T1000 (cell line): Measurements from ENCODE around the gene GCDH.
"Not testable (repeated sequence)": the region's sequence is repeated elsewhere in the genome, so short reads cannot be mapped to it uniquely, and the experiment has no call there.

Experiments
- DNase-seq: peaks from one replicate; lab custom pipeline; 2025; ENCODE audit warnings: mixed read lengths; lab: John Stamatoyannopoulos, UW

Gene GCDH

DNA sequence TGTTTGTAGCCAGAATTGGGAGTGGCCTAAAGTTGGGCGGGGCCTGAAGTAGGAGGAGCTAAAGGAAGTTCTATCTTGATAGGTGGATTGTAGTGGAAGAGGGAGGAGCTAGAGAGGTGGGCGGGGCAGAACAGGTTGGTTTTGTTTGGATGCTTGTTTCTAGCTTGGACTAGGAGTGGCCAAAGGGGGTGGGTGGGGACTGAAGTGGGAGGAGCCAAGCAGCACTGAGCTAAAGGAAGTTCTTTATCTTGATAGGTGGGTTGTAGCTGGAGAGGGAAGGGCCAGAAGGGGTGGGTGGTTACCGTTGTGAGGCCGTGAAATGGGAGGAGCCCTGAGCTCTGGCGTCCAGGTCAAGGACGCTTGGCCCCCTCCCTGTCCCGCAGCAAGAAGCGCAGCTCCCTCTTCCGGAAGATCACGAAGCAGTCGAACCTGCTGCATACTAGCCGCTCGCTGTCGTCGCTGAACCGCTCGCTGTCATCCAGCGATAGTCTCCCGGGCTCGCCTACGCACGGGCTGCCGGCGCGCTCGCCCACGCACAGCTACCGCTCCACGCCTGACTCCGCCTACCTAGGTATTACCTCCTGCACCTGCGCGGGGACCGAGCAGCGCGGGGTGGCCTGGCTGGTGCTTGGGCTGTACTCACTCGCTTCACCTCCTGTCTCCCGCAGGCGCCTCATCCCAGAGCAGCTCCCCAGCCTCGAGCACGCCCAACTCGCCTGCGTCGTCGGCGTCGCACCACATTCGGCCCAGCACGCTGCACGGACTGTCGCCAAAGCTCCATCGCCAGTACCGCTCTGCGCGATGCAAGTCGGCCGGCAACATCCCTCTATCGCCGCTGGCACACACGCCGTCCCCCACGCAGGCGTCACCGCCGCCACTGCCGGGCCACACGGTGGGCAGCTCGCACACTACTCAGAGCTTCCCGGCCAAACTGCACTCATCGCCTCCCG, 17.7 kb upstream of the GCDH start:
- no peak for DNase-seq

DNA sequence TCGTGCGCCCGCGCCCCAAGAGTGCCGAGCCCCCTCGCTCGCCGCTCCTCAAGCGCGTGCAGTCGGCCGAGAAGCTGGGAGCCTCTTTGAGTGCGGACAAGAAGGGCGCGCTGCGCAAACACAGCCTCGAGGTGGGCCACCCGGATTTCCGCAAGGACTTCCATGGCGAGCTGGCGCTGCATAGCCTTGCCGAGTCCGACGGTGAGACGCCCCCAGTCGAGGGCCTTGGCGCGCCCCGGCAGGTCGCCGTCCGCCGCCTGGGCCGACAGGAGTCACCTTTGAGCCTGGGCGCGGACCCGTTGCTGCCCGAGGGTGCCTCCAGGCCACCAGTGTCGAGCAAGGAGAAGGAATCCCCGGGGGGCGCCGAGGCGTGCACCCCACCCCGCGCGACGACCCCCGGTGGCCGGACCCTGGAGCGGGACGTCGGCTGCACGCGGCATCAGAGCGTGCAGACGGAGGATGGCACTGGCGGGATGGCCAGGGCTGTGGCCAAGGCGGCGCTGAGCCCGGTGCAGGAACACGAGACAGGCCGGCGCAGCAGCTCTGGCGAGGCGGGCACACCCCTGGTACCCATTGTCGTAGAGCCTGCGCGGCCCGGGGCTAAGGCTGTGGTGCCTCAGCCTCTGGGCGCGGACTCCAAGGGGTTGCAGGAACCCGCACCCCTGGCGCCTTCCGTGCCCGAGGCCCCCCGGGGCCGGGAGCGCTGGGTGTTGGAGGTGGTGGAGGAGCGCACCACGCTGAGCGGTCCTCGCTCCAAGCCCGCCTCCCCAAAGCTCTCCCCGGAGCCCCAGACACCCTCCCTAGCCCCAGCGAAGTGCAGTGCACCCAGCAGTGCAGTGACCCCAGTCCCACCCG, 16.8 kb upstream of the GCDH start:
- DNase-seq = no peak

DNA sequence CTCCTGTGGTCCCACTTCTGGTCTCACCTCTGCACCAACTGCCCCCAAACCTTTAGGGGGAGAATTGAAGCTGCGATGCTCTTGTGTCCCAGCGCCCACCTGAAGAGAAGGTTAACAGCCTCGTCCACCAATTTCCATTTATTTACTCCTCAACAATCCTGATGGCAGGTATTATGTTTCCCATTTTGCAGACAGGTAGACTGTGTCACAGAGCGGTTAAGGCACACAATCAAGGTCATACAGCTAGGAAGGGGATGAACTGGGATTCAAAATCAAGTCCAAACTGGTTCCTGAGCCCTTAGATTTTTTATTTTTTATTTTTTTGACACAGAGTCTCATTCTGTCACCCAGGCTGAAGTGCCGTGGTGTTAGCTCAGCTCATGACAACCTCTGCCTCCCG, 15.9 kb upstream of the GCDH start:
- no peak for DNase-seq

DNA sequence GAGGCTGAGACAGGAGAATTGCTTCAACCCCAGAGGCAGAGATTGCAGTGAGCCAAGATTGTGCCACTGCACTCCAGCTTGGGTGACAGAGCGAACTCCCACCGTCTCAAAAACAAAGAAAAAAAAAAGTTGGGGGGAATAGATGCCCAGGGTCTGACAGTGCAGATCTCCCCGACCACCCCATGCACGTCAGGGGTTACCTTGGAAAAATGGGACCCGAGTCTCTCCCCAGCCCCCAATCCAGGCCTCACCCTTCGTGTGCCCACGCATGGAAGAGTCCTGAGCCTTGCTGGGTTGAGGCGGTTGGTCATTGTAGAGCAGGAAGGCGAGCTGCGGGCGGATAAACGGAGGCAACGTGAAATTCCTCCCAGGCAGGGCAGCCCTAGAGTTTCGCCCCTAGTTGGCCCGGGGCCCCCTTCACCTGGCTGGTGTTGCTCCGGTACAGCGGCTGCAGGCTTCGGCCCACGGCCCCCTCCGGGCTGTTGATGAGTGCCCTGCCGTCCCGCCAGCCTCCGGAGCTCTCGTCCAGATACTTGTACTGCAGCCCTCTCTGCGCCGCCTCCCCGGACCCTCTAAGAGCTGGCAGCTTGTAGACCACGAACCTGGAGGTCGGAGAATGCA, 10.3 kb upstream of the GCDH start:
- no peak for DNase-seq

DNA sequence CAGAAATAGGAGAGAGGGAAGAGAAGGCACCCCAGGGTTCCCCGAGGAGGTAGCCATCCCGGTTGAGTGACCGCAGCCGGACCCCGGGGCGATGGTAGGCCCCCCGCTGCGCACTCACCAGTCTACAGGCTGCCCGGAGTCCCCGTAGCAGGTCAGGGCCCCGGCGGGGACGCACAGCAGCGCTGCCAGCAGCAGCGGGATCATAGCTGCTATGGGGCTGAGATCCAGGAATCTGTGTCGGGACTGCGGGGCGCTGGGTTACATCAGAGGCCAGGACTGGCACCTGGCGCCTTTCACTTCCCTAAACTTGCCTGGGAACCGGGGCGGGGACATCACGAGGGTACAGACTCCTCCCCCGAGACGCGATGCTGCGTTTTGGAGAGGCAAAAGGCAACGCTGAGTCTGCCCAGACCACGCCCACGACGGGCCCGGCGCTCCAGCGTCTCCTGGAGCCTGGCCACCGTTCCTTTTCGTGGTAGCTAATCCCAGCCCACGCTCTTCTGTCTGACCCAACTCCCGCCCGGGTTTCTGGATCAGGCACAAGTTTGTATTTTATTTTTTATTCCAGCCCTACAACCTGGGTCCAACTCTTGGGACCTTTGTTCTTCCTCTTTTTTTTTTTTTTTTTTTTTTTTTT, 9.7 kb upstream of the GCDH start, which contains the start of gene DNASE2:
Gene DNASE2 (minus strand): TSS at position 278 of the 637 bp plus-strand sequence. CDS start 74 bp downstream, at position 204.
- DNase-seq = peak; percentile 49

DNA sequence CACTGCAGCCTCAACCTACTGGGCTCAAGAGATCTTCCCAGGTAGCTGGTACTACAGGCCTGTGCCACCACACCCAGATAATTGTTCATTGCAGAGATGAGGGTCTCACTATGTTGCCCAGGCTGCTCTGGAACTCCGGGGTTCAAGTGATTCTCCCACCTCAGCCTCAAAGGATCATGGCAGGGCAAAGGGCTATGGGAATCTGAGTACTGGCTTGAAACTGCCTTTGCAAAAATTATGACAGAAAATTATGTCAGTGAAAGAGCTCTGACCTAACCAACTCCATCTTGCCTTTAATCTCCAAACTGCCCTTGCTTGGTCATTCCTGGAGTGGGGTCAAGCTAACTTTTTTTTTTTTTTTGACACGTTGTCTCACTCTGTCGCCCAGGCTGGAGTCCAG, 8.4 kb upstream of the GCDH start:
- DNase-seq = no peak

DNA sequence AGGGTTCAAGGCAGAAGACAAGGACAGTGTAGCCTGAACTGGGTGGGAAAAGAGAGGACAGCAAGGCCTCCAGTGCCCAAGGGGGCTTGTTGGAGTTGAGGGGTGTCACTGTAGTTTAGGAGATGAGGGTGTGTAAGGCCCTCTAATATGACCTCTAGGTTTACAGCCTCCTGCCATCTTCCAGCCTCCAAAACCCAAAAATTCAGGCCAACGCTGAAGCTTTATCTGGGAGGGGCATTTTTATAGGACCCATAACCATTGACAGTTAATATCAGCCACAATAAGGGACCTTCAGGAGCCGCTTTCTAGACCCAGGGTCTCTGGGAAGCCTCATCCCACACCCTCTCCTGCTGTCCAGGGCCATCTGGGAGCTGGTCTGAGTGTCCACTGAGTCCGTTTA, 6.8 kb upstream of the GCDH start:
- DNase-seq = no peak

DNA sequence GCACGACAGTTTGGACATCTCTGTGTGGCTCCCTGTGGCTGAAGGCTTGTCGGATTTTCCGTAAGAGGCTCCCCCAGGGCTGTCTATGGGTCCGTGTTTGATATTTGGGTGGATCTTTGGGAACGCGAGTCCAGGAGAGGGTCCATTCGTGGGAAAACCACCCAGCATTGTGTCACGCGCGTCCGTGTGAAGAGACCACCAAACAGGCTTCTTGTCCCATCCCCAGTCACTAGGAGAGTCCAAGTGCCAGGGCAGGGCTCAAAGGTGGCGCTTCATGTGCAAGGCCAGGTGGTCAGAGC, 6.4 kb upstream of the GCDH start:
- no peak for DNase-seq

DNA sequence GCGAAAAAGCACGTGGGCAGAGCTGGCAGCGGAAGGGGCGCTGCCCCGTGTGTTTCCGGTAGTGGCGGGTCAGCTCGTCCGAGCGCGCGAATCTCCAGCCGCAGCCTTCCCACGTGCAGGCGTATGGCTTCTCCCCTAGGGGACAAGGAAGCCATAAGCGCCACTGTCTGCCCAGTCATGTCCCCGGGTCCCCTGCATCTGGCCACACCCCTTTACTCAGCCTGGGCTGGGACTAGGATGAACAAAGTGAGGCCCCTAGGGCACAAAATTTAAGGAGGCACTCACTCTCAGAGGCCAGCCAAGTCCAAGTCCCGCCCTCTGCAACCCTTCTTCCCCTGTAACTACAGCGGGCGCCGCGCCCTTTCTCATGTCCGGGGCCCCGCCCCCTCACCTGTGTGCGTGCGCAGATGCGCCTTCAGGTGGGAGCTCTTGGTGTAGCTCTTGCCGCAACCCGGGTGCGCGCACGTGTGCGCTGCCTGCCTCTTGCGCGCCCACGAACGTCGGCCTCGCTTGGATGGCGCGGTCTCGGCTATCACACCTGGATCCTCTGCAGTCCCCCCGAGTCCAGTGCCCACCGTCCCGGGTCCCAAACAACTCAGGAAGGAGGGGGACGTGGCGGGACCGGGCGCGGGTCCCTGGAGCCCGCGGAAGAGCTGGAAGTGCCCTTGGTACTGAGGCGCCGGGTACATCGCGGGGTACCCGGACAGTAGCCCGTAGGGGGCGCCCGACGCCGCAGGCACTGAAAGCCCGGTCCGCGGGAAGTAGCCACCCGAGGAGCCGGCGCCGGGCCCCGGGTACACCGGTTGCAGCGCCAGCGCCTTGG, 5.8 kb upstream of the GCDH start:
- DNase-seq = no peak

DNA sequence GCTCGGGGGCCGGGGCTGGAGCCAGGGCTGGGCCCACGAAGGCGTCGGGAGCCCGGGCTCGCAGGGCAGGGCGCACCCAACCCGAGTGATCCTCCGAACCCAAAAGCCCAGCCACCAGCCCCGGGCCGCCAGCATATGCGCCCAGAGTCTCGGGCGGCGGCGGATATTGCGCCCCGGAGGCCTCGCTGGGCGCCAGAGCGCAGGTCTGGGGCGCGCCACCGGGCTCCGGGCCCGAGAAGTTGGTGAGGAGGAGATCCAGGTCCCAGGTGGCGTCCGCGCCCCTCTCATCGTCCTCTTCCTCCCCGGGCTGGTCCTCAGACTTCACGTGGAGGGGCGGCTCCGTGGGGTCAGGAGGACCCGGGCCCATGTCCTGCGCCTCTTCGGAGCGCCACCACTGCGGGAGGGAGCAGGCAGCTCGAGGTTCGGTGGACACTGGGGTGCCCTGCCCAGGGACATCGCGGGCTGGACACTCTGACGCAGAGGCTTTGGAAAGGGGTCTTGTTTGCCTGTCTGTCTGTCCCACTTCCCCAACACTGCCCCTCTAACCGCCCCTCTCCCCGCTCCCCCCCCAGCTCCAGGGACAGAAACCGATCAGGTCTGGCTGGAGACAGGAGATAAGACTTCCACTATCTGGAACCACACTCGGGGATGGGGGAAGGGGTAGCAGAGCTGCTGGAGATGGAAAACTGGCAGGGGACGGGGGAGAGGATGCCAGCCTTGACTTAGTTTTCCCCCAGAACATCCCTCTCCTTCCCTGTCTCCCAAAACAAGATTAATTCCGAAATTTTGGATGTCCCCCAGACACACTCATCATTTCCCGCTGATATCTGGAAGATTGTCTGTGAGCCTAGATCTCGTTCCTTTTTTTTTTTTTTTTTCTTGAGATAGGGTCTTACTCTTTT, 5.0 kb upstream of the GCDH start:
- no peak for DNase-seq

DNA sequence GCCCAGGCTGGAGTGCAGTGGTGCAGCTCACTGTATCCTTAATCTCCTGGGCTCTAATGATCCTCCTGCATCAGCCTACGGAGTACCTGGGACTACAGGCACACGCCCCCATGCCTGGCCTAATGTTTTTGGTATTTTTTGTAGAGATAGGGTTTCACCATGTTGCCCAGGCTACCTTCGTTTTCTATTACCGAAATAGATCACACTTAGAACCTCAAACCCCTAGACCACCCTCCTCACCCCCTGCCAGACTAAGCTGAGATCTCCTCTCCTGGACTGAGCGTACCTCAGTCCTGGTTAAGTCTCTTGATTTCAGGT, 4.3 kb upstream of the GCDH start:
- DNase-seq = no peak

DNA sequence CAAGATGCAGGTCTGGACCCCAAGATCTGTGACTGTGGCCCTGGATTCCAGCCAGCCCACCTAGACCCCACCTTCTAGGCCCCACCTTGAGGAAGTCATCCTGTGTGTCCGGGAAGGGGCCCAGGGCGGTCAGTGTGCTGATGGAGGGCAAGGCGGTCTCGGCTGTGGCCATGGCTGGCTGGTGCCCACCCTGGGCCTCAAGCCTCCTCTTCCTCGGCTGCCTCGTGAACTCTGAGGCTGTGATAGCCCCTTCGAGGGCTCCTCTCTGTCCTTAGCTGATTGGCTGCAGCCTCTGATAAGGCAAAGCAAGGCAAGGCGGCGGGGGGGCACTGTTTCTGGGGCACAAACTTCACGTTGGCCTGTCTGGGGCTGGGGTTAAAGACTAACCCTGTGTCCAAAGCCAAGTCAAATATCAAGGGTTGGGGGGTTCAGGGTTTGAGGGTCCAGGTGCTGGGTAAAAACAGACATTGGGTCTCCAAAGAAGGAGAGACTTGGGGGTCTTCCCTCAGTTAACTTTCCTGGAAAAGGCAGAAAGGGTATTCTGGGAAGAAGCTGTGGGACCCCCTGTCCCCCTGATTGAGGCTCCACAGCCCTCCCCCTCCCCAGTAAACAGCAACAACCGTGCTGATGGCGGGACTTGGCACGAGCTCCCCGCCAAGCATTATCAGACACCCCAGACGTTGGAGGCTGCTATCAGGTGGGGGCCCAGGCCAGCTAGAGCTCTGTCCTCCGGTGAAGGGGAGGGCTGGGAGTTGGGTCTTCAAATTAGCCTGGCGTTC, 3.8 kb upstream of the GCDH start, which contains the start of gene KLF1:
Gene KLF1 (minus strand): TSS at position 233 of the 779 bp plus-strand sequence. CDS start 61 bp downstream, at position 172.
- DNase-seq = no peak

DNA sequence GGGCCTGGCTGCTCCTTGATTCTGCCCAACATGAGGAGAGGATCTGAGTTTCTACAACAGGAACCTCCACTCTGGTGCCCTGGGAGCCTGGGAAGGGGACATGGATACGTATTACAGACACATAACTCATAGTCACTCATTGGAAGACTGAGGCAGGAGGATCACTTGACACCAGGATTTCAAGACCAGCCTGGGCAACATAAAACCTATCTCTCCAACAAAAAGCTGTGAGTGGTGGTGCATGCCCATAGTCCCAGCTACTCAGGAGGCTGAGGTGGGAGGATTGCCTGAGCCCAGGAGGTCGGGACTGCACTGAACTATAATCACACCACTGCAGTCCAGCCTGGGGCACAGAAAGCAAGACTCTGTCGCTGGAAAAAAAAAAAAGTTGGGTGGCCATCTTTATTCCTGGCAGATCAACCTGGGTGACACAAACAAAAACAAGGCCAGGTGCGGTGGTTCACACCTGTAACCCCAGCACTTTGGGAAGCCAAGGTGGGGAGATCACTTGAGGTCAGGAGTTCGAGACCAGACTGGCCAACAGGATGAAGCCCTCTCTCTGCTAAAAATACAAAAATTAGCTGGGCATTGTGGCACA, 2.9 kb upstream of the GCDH start:
- DNase-seq = no peak

DNA sequence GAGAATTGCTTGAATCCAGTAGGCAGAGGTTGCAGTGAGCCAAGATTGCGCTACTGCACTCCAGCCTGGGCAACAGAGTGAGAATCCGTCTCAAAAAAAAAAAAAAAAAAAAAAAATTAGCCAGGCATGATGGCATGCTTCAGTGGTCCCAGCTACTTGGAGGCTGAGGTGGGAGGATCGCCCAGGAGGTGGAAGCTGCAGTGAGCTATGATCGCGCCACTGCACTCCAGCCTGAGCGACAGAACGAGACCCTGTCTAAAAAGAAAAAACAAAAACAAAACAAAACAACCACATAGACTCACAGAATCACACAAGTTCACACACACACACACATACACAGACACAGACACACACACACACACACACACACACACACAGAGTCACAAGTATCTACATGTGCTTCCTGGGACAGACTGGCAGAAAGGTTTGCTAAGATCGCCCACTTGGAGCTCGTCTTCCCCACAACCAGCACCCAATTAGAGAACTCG, 617 bp upstream of the GCDH start:
- not testable (repeated sequence) for DNase-seq

DNA sequence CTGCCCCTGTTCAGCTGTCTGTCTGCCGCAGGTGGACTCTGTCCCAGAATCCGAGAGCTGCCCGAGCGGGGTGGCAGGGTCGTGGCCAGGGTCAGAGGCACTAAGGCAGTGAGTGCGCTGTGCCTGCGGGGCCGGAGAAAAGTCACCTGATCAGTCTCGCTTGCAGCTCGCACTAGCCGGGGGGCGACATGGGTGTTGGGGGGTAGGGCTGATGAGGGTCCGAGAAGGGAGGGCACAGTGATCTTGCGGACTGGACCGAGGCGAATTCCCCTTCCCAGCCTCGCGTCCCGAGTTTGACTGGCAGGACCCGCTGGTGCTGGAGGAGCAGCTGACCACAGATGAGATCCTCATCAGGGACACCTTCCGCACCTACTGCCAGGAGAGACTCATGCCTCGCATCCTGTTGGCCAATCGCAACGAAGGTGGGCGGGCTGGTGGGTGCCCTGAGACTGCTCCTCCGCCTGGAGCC, 627 bp downstream of the GCDH start:
- DNase-seq = no peak

DNA sequence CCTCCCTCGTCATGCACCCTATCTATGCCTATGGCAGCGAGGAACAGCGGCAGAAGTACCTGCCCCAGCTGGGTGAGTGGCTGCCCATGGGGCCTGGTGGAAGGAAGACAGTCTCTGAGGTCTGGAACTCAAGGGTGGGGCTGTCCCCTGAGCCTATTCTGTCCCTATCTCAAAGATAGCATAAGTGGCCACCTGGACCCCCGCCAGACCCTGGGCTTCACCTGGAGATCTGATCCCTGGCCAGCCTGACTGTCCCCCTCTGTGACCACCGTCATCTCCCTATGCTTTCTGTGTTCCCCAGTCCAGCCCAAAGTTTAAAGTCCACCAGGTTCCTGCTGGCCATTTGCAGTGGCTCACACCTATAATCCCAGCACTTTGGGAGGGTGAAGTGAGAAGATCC, 2.6 kb downstream of the GCDH start:
- DNase-seq = no peak

DNA sequence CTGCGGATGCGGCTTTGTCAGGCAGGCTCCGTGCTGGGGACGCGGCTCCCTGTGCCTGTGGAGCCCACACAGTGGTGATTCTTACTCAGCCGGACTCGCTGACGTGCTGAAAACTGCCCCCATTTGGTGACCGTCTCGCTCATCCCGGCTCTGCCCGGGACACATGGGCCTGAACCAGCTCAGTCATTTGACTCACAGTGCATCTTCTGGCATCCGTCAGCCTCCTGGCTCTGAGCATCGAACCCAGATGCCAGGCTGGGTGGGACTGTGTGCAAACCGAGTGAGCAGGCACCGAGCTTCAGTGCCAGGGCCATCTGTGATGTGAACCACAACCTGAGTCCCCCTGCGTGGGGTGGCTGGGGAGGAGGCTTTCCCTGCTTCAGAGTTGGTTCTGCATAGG, 5.5 kb downstream of the GCDH start:
- DNase-seq = no peak

DNA sequence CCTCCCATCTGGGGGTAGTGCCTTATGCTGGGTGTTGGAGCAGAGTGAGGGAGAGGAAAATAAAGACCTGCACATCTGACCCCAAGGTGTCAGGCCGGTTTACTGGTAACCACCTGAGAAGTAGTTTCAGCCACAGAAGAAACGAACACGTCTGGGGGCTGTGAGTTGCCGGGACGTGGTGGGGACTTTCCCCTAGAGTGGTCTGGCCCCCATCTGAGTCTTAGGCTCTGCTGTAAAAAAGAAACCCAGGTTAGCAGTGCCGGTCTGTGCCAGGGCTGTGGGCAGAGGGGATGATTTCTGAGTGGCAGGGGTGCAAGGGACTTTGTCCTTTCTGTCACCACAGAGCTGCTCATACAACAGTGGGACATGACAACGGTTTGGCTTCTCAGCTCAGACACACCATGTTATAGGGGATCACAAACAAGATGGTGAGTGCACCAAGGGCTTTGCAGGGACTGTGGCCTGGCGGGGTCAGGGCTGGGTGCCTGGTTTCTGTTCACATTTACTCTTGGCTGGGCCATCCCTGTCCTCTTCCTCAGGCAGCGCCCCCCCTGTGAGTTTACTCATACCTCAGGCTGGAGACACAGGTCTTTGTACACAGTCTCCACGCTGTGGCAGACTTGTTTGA, 9.0 kb downstream of the GCDH start:
- no peak for DNase-seq
